ENCODE data around the gene NPHP4. TPM values are rescaled to one million over a fixed set of nuclear protein-coding genes. Genes with fewer than 3 reads are reported as not detected.

Gene NPHP4
- total and polyA plus RNA-seq, 9 of the 15 experiments (the other 6 are each of a cell fraction or from before 2014, with no cell fraction given), result 0.52 to 26.2 (median 6.7) TPM

DNA sequence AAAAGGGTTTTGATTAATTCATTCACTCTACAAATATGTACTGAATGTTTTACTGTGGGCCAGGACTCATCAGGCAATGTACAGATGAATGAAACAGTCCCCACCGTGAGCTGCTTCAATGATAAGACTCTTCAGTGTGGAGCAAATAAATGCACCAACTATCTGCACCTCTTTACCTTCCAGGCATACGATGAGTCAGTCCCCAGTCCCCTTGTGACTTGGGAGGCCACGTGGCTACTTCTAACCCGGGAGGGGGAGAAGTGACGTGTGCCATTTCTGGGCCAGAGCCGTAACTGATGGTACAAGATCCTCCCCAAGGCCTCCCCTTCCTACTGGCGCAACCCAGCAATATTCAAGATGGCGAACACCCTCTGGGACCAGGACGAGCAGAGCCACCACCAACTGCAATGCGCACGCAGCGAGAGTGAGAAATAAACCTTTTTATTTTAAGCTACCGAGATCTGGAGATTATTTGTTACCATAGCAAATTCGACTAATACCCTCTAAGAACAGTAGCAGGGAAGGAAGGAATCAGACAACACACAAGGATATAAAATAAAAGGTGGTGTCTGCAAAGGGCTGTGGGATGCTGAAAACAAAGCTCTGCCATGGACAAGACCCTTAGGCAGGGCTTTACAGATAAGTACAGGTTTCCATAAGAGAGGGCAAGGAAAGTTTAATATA lies 74.5 kb downstream of the NPHP4 start (continued):
- TF ChIP-seq, protein P1, sequence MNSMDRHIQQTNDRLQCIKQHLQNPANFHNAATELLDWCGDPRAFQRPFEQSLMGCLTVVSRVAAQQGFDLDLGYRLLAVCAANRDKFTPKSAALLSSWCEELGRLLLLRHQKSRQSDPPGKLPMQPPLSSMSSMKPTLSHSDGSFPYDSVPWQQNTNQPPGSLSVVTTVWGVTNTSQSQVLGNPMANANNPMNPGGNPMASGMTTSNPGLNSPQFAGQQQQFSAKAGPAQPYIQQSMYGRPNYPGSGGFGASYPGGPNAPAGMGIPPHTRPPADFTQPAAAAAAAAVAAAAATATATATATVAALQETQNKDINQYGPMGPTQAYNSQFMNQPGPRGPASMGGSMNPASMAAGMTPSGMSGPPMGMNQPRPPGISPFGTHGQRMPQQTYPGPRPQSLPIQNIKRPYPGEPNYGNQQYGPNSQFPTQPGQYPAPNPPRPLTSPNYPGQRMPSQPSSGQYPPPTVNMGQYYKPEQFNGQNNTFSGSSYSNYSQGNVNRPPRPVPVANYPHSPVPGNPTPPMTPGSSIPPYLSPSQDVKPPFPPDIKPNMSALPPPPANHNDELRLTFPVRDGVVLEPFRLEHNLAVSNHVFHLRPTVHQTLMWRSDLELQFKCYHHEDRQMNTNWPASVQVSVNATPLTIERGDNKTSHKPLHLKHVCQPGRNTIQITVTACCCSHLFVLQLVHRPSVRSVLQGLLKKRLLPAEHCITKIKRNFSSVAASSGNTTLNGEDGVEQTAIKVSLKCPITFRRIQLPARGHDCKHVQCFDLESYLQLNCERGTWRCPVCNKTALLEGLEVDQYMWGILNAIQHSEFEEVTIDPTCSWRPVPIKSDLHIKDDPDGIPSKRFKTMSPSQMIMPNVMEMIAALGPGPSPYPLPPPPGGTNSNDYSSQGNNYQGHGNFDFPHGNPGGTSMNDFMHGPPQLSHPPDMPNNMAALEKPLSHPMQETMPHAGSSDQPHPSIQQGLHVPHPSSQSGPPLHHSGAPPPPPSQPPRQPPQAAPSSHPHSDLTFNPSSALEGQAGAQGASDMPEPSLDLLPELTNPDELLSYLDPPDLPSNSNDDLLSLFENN (IDR thresholded peaks at IDR 0.05; ENCODE audit: low read depth in 2 of 2, low read length in 2 of 2), result peak in 1 of 2 experiments; percentile 64; a peak in 1 of 4 replicates
- TF ChIP-seq ZNF175 (CRISPR knock-in tag; IDR thresholded peaks at IDR 0.05; ENCODE audit: low read depth) (no peak; the same call in 1 of the 2 replicates), NR2C1 (IDR thresholded peaks at IDR 0.05) (peak; percentile 33; the same call in 1 of the 2 replicates), NR2C1 (tag; IDR thresholded peaks at IDR 0.05) (peak; percentile 55; the same call in 1 of the 2 replicates), SMARCC2 (IDR thresholded peaks at IDR 0.05; ENCODE audit: low read depth) (peak; percentile 35; the same call in 1 of the 2 replicates), NFE2L1 (tag; IDR thresholded peaks at IDR 0.05; ENCODE audit: borderline replicate concordance, low read depth) (no peak), MECOM (CRISPR knock-in tag; IDR thresholded peaks at IDR 0.05) (no peak), ZSCAN32 (CRISPR knock-in tag; IDR thresholded peaks at IDR 0.05) (no peak), TBP (optimal IDR thresholded peaks at IDR 0.05; ENCODE audit: low read depth, low read length) (peak; percentile 92), POLR2AphosphoS5 (IDR thresholded peaks at IDR 0.05; ENCODE audit: control insufficient read depth, insufficient read depth, low read depth, low read length) (peak; percentile 96), ZNF79 (CRISPR knock-in tag; IDR thresholded peaks at IDR 0.05; ENCODE audit: low read depth) (no peak), FOXJ3 (CRISPR knock-in tag; IDR thresholded peaks at IDR 0.05) (no peak), ETV6 (IDR thresholded peaks at IDR 0.05; ENCODE audit: borderline replicate concordance in 1 of 2, low read depth in 2 of 2, low read length in 1 of 2) (no peak), ETV6 (CRISPR knock-in tag; IDR thresholded peaks at IDR 0.05; ENCODE audit: borderline replicate concordance) (no peak), TAF9B (IDR thresholded peaks at IDR 0.05; ENCODE audit: partially characterized antibody) (peak; percentile 97), NONO (IDR thresholded peaks at IDR 0.05; ENCODE audit: low read depth in 2 of 2, low read length in 1 of 2) (0 out of 4 replicates have a peak, but pooled peaks of 1 of the 2 experiments have one; percentile 29), ZNF354B (CRISPR knock-in tag; IDR thresholded peaks at IDR 0.05) (no peak), ZNF316 (IDR thresholded peaks at IDR 0.05) (peak; percentile 59)
- TF ChIP-seq, protein P2, sequence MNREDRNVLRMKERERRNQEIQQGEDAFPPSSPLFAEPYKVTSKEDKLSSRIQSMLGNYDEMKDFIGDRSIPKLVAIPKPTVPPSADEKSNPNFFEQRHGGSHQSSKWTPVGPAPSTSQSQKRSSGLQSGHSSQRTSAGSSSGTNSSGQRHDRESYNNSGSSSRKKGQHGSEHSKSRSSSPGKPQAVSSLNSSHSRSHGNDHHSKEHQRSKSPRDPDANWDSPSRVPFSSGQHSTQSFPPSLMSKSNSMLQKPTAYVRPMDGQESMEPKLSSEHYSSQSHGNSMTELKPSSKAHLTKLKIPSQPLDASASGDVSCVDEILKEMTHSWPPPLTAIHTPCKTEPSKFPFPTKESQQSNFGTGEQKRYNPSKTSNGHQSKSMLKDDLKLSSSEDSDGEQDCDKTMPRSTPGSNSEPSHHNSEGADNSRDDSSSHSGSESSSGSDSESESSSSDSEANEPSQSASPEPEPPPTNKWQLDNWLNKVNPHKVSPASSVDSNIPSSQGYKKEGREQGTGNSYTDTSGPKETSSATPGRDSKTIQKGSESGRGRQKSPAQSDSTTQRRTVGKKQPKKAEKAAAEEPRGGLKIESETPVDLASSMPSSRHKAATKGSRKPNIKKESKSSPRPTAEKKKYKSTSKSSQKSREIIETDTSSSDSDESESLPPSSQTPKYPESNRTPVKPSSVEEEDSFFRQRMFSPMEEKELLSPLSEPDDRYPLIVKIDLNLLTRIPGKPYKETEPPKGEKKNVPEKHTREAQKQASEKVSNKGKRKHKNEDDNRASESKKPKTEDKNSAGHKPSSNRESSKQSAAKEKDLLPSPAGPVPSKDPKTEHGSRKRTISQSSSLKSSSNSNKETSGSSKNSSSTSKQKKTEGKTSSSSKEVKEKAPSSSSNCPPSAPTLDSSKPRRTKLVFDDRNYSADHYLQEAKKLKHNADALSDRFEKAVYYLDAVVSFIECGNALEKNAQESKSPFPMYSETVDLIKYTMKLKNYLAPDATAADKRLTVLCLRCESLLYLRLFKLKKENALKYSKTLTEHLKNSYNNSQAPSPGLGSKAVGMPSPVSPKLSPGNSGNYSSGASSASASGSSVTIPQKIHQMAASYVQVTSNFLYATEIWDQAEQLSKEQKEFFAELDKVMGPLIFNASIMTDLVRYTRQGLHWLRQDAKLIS (CRISPR knock-in tag; IDR thresholded peaks at IDR 0.05), result no peak
- TF ChIP-seq, protein P3, sequence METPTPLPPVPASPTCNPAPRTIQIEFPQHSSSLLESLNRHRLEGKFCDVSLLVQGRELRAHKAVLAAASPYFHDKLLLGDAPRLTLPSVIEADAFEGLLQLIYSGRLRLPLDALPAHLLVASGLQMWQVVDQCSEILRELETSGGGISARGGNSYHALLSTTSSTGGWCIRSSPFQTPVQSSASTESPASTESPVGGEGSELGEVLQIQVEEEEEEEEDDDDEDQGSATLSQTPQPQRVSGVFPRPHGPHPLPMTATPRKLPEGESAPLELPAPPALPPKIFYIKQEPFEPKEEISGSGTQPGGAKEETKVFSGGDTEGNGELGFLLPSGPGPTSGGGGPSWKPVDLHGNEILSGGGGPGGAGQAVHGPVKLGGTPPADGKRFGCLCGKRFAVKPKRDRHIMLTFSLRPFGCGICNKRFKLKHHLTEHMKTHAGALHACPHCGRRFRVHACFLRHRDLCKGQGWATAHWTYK (CRISPR knock-in tag; IDR thresholded peaks at IDR 0.05), result no peak
